CD4-positive, alpha-beta T cell (primary cell): ENCODE measurements around the gene PAEP. TPM values are rescaled to one million over a fixed set of nuclear protein-coding genes. Genes with fewer than 3 reads are reported as not detected.

ENCODE experiments used
- ATAC-seq: fragments of 200-7000 bp; cut with Tn5 transposase; one replicate; pipeline ENCODE4 v1.10.0; 2022; ENCODE audit warnings: mild to moderate bottlenecking; ENCODE audit not compliant: poor library complexity
- CTCF ChIA-PET: fragments of 350-600 bp; sonication (Branson Sonifier 250); formaldehyde crosslinking; loops from one replicate; lab custom pipeline; 2021; ENCODE audit warnings: antibody characterized with exemption, inconsistent platforms; lab: Charles Lee
- POLR2A ChIA-PET: fragments of 350-600 bp; sonication (Branson Sonifier 250); formaldehyde crosslinking; loops from one replicate; lab custom pipeline; 2021; ENCODE audit warnings: antibody characterized with exemption, inconsistent platforms; lab: Charles Lee
- DNase-seq, 14 experiments: peaks; one replicate each; pipeline ENCODE4 v3.0.0-alpha.2; 2013 to 2020; ENCODE audit warnings: mixed read lengths in 2 of 14
- H3K27ac ChIP-seq, 2 donors: one replicate each; pipeline versions ENCODE4 v1.5.1 to v1.7.0; 2013; ENCODE audit warnings: low read length in 2 of 2, low read depth in 1 of 2, mild to moderate bottlenecking in 1 of 2
- H3K27me3 ChIP-seq, 2 experiments: 1 replicate in 1 of 2; 2 replicates in 1 of 2; pipeline versions ENCODE4 v1.6.1 to v1.7.0; 2013; ENCODE audit warnings: low read length in 2 of 2, control low read depth in 1 of 2, mild to moderate bottlenecking in 1 of 2, moderate library complexity in 1 of 2; ENCODE audit not compliant: insufficient read depth in 2 of 2, control insufficient read depth in 1 of 2
- H3K36me3 ChIP-seq: one replicate; pipeline ENCODE4 v1.6.1; 2013; ENCODE audit warnings: low read length, control low read depth; ENCODE audit not compliant: insufficient read depth
- H3K4me1 ChIP-seq: one replicate; pipeline ENCODE4 v1.6.1; 2013; ENCODE audit warnings: low read length, control low read depth; ENCODE audit not compliant: insufficient read depth
- H3K4me3 ChIP-seq: one replicate; pipeline ENCODE4 v1.5.1; 2013; ENCODE audit warnings: mild to moderate bottlenecking, low read length, moderate library complexity
- H3K9me3 ChIP-seq, 2 experiments: 1 replicate in 1 of 2; 2 replicates in 1 of 2; pipeline versions ENCODE4 v1.6.1 to v1.7.0; 2013; ENCODE audit warnings: low read length in 2 of 2, mild to moderate bottlenecking in 2 of 2, control low read depth in 1 of 2, moderate library complexity in 1 of 2; ENCODE audit not compliant: control insufficient read depth in 1 of 2, insufficient read depth in 1 of 2
- H3K27ac Mint-ChIP-seq: one replicate; pipeline ENCODE4 v1.8.0; 2020; ENCODE audit warnings: mixed read lengths
- H3K27me3 Mint-ChIP-seq: one replicate; pipeline ENCODE4 v1.8.0; 2021; ENCODE audit warnings: mixed read lengths
- H3K36me3 Mint-ChIP-seq: one replicate; pipeline ENCODE4 v1.8.0; 2021; ENCODE audit warnings: low read depth, mixed read lengths
- H3K4me1 Mint-ChIP-seq: one replicate; pipeline ENCODE4 v1.8.0; 2021; ENCODE audit warnings: low read depth, mixed read lengths
- H3K4me3 Mint-ChIP-seq: one replicate; pipeline ENCODE4 v1.8.0; 2020; ENCODE audit warnings: mild to moderate bottlenecking, mixed read lengths
- H3K9me3 Mint-ChIP-seq: one replicate; pipeline ENCODE4 v1.8.0; 2020; ENCODE audit warnings: mixed read lengths
- CTCF ChIP-seq: fragments of 200-600 bp; IDR thresholded peaks from one replicate; pipeline ENCODE4 v1.8.0; 2022; ENCODE audit warnings: antibody characterized with exemption, mild to moderate bottlenecking
- intact Hi-C, 2 experiments: fragments of 100-400 bp; cut with DNase I in 1 of 2; cut with micrococcal nuclease in 1 of 2; formaldehyde crosslinking; loops; one replicate each; pipeline versions ENCODE4 v1.15.1 to v1.9.0; 2023 to 2025; cut with DNase I, micrococcal nuclease
- total RNA-seq, 174 experiments: library from RNA in 2 of 174; stranded (reverse) in 2 of 174; gene quantifications; one replicate each; pipeline ENCODE4 v1.2.3 and lab custom pipeline; 2021 to 2026

The PAEP gene
- total RNA-seq, 2 experiments from 2014 or later = not detected

- POLR2A ChIA-PET = no interaction called here
- CTCF ChIA-PET = no interaction called here
- H3K27me3 ChIP-seq = no peaks in the 10 kb centered on the region
- no peak for DNase-seq
- no peaks in the 10 kb centered on the region for H3K4me1 ChIP-seq
- Mint-ChIP-seq H3K9me3 (no peaks in the 10 kb centered on the region), H3K4me1 (no peaks in the 10 kb centered on the region), H3K4me3 (no peak overlapping the region), H3K36me3 (no peaks in the 10 kb centered on the region), H3K27ac (no peak overlapping the region), H3K27me3 (peaks cover 12% of the 10 kb centered on the region)
- intact Hi-C loops = no loop called here
- H3K36me3 ChIP-seq = no peaks in the 10 kb centered on the region
- no peak overlapping the region for H3K27ac ChIP-seq
- no peak overlapping the region for H3K4me3 ChIP-seq
- no peak for TF ChIP-seq CTCF
- peaks cover 0 to 15% of the 10 kb centered on the region in 2 experiments for H3K9me3 ChIP-seq
- no peak for ATAC-seq
Measured at GRCh38 chr9:135611142-135611874, 49.8 kb downstream of the PAEP start.

- Mint-ChIP-seq H3K36me3 (no peaks in the 10 kb centered on the region), H3K27ac (no peak overlapping the region), H3K9me3 (no peaks in the 10 kb centered on the region), H3K27me3 (peaks cover 10% of the 10 kb centered on the region), H3K4me3 (no peak overlapping the region), H3K4me1 (no peaks in the 10 kb centered on the region)
- no peak for TF ChIP-seq CTCF
- DNase-seq (no peak), ATAC-seq (no peak)
- Histone ChIP-seq H3K4me3 (no peak overlapping the region), H3K9me3 (peaks cover 0 to 15% of the 10 kb centered on the region in 2 experiments), H3K27me3 (no peaks in the 10 kb centered on the region), H3K4me1 (no peaks in the 10 kb centered on the region), H3K36me3 (no peaks in the 10 kb centered on the region), H3K27ac (no peak overlapping the region)
- intact Hi-C loops = no loop called here
- POLR2A ChIA-PET = no interaction called here
- CTCF ChIA-PET = no interaction called here
Measured at GRCh38 chr9:135611875-135612209, 50.3 kb downstream of the PAEP start.

- intact Hi-C loops = no loop called here
- H3K27me3 ChIP-seq = no peaks in the 10 kb centered on the region
- H3K4me1 ChIP-seq = no peaks in the 10 kb centered on the region
- Mint-ChIP-seq H3K27me3 (peaks cover 8% of the 10 kb centered on the region), H3K9me3 (no peaks in the 10 kb centered on the region), H3K27ac (no peak overlapping the region), H3K36me3 (no peaks in the 10 kb centered on the region), H3K4me1 (no peaks in the 10 kb centered on the region), H3K4me3 (no peak overlapping the region)
- no peak for TF ChIP-seq CTCF
- H3K36me3 ChIP-seq = no peaks in the 10 kb centered on the region
- CTCF ChIA-PET = no interaction called here
- DNase-seq = no peak
- no peak overlapping the region for H3K27ac ChIP-seq
- POLR2A ChIA-PET = no interaction called here
- H3K4me3 ChIP-seq = no peak overlapping the region
- no peak for ATAC-seq
- peaks cover 0 to 15% of the 10 kb centered on the region in 2 experiments for H3K9me3 ChIP-seq
Measured at GRCh38 chr9:135612437-135612836, 50.9 kb downstream of the PAEP start.
